GM21381 (cell line): ENCODE measurements around the gene PIGT.

Experiments
- ATAC-seq: cut with Tn5 transposase; IDR thresholded peaks from one replicate; pipeline ENCODE4 v1.9.1; 2021; ENCODE audit warnings: mild to moderate bottlenecking, moderate library complexity; ENCODE audit not compliant: unreplicated experiment

The PIGT gene

DNA sequence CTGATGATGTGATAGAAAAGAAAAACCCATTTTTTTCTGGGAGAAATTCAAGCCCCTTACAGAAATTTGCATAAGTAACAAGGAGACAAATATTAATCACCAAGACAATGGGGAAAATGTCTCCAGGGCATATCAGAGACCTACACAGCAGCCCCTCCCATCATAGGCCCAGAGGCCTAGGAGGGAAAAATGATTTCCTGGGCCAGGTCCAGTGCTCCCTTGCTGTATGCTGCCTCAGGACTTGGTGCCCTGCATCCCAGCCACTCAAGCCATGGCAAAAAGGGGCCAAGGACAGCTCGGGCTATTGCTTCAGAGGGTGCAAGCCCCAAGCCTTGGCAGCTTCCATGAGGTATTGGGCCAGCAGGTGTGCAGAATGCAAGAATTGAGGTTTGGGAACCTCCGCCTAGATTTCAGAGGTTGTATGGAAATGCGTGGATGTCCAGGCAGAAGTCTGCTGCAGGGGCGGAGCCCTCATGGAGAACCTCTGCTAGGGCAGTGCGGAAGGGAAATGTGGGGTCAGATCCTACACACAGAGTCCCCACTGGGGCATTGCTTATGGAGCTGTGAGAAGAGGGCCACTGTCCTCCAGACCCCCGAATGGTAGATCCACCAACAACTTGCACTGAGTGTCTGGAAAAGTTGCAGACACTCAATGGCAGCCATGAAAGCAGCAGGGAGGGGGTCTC, 15.5 kb upstream of the PIGT start:
- no peak for ATAC-seq

DNA sequence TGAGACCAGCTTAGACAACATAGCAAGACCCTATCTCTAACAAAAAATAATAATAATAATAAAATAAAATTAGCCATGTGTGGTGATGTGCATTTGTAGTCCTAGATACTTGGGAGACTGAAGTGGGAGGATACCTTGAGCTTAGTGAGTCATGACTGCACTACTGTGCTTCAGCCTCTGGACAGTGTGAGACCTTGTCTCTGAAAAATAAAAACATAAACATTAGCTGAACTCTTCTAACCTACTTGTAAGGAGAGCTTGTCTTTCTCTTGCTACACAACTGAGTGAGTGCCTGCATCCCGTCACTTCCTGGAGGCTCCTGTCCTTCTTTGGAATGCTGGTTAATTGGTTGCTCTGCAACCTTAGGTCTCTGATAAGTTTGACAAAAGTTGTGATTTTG, 13.0 kb upstream of the PIGT start:
- ATAC-seq = no peak

- ATAC-seq = no peak
Observed at GRCh38 chr20:45404438-45404837, 11.5 kb upstream of the PIGT start.

GRCh38 chr20:45405571-45406259, 10.2 kb upstream of the PIGT start:
- no peak for ATAC-seq

GRCh38 chr20:45406260-45407066, 9.5 kb upstream of the PIGT start:
- ATAC-seq = no peak

- ATAC-seq = no peak
Observed at GRCh38 chr20:45407067-45407745, 8.7 kb upstream of the PIGT start.

GRCh38 chr20:45407783-45408645, 7.9 kb upstream of the PIGT start, which contains the start of gene DBNDD2:
Gene DBNDD2 (plus strand): TSS chr20:45408289. CDS start chr20:45408468, 179 bp downstream.
- ATAC-seq = no peak

DNA sequence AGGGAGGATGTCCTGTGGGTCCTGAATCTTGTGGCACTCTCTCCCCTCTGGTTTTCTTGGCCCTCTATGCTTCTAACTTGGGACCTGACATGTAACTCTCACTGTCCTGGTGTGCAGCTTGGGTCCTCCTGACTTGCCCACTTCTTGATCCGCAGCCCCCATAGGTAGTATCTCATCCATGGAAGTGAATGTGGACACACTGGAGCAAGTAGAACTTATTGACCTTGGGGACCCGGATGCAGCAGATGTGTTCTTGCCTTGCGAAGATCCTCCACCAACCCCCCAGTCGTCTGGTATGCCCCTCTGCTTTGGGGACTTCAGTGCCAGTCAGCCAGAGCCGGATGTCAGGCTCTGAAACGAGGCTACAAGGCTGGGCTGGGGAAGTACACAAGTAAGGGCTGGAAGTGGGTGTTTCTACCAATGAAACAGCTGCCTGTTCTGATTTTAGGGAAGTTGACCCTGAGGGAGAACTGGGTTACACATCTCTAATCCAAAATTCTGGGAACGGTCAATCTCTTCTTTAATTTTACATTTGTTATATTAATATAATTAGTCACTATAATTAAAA, 7.2 kb upstream of the PIGT start:
- no peak for ATAC-seq

DNA sequence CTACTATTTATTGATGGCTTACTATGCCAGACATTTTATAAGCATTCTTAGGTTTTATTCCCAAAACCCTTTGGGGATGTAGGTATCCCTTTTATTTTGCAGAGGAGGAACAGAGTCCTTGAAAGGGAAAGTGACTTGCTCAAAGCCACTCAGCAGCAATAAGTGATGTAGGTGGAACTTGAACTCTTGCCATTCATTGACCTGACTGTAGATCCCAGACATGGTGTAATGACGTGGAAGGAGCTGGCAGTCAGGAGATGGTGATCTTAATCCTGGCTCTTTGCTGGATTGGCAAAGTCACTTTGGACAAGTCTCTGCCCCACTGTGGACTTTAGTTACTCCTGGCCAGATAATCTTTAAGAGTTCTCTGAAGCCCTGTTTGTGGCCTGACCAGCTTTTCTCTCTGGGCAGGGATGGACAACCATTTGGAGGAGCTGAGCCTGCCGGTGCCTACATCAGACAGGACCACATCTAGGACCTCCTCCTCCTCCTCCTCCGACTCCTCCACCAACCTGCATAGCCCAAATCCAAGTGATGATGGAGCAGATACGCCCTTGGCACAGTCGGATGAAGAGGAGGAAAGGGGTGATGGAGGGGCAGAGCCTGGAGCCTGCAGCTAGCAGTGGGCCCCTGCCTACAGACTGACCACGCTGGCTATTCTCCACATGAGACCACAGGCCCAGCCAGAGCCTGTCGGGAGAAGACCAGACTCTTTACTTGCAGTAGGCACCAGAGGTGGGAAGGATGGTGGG, 6.2 kb upstream of the PIGT start:
- no peak for ATAC-seq

- ATAC-seq = no peak
Observed at GRCh38 chr20:45410887-45411286, 5.1 kb upstream of the PIGT start.

GRCh38 chr20:45412653-45413052, 3.3 kb upstream of the PIGT start:
- ATAC-seq = no peak

- ATAC-seq = no peak
Observed at GRCh38 chr20:45413479-45413878, 2.5 kb upstream of the PIGT start.

- ATAC-seq = no peak
Observed at GRCh38 chr20:45416917-45417316, 976 bp downstream of the PIGT start.

- ATAC-seq = peak; percentile 74
Observed at GRCh38 chr20:45419188-45420091, 3.5 kb downstream of the PIGT start.

DNA sequence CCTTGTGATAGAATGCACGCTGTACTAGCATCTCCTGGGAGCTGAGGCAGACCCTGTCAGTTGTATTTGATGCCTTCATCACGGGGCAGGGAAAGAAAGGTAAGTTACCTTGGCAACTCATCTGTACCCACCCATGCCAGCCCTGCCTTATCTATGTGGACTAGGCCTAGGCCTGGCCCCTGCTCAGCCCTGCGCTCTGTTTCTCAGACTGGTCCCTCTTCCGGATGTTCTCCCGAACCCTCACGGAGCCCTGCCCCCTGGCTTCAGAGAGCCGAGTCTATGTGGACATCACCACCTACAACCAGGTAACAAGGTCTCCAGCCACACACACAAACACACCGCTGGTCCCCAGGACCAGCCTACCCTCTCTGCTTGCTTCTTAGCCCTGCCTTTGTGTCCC, 4.2 kb downstream of the PIGT start:
- ATAC-seq = no peak

DNA sequence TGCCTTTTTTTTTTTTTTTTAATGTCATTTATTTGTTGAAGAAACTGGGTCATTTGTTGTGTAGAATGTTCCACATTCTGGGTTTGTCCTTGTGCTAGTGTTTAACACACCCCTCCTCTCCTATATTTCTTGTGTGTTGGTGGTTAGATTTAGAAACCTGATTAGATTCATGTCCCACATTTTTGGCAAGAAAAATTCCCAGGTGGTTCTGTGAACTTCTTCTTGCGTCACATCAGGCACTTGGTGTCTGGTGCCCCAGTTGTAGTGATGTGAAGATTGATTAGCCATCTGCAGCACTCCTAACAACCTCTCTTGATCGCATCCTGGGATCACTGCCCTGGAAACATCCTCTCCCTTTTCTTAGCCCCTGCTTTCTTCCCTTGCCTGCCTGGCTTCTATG, 7.8 kb downstream of the PIGT start:
- ATAC-seq = no peak

DNA sequence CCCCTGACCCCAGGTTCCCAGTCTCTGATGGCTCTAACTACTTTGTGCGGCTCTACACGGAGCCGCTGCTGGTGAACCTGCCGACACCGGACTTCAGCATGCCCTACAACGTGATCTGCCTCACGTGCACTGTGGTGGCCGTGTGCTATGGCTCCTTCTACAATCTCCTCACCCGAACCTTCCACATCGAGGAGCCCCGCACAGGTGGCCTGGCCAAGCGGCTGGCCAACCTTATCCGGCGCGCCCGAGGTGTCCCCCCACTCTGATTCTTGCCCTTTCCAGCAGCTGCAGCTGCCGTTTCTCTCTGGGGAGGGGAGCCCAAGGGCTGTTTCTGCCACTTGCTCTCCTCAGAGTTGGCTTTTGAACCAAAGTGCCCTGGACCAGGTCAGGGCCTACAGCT, 9.6 kb downstream of the PIGT start:
- no peak for ATAC-seq

DNA sequence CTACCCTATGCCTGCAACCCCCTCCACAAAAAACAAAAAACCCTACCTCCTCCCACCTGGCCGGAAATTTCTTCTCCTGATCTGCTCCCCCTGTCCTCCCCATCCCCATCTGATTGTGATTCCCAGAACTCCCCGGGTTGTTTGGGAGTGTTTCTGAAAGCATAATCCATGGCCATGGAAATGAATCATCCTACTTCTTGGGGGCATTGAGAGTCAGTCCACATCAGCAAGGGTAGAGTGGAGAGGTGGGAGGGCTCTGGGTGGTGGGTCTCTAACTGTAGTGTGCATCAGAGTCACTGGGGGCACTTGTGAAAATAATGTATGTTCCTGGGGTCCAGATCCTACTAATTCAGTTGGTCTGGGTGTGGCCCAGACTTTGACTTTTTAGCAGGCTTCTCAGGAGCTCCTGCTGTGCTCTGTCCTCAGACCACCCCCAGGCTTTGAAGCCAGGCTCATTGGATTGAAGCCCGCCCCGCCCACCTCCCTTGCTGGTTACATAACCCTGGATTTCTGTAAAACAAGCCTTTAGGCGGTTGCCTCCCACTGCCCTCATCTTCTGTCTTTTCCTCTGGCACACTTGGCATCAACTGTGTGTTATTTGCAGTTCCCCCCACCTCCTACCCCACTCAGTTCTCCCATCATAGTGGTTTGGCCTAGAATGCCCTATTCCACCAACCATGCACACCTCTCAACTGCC, 10.5 kb downstream of the PIGT start:
- ATAC-seq = no peak
